ENCODE data around the gene FHIT.
A peak's percentile ranks its signal among the peaks of the same experiment; 100 is the strongest.

Gene FHIT

DNA sequence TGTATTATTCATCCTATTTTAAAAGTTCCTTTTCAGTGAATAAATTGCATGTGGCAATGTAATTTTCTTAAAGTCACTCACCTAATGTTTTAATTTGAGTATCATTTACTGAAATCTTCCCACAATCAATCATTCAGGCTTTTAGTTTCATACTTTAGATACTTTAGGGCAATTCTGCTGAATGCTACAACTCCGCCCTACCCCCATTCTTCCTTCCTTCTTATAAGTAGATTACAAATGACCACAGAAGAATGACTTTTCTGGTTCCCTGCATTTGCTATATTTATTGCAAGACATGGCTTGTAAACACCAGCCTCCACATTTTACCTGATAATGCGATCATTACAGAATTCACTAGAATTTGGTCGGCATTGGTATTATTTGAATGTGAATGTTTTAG is 1061.9 kb downstream of the FHIT start:
- H3K36me3 ChIP-seq (ENCODE audit: control insufficient read depth, low read length), result no peaks in the 10 kb centered on the region
- no peaks in the 10 kb centered on the region for H3K79me2 ChIP-seq (ENCODE audit: control insufficient read depth, low read length)
- no peaks in the 10 kb centered on the region for H3K27me3 ChIP-seq (ENCODE audit: control insufficient read depth, low read length)
- no peaks in the 10 kb centered on the region for H3K9me2 ChIP-seq (replicated peaks; ENCODE audit: control insufficient read depth, low read length)
- H3K27ac ChIP-seq (ENCODE audit: low read depth, low read length), result peak overlapping the region; percentile 42
- H3F3A ChIP-seq (ENCODE audit: control insufficient read depth, insufficient read depth), result no peaks in the 10 kb centered on the region
- no peaks in the 10 kb centered on the region for H3K9me3 ChIP-seq (ENCODE audit: control insufficient read depth, insufficient read depth, low read length)
- TF ChIP-seq EZH2phosphoT487 (IDR thresholded peaks at IDR 0.05; ENCODE audit: borderline replicate concordance, low read length) (no peak), CTCF (IDR thresholded peaks at IDR 0.05; ENCODE audit: low read depth, low read length, poor library complexity, severe bottlenecking) (no peak)
- no peaks in the 10 kb centered on the region for H4K20me1 ChIP-seq (ENCODE audit: control insufficient read depth, insufficient read depth, low read depth, low read length)
- peak overlapping the region; percentile 63 for H3K4me2 ChIP-seq (ENCODE audit: low read length)
- peak overlapping the region; percentile 48 for H3K4me3 ChIP-seq (ENCODE audit: low read length)
- peaks cover 28% of the 10 kb centered on the region for H3K4me1 ChIP-seq (ENCODE audit: control insufficient read depth, low read length)

DNA sequence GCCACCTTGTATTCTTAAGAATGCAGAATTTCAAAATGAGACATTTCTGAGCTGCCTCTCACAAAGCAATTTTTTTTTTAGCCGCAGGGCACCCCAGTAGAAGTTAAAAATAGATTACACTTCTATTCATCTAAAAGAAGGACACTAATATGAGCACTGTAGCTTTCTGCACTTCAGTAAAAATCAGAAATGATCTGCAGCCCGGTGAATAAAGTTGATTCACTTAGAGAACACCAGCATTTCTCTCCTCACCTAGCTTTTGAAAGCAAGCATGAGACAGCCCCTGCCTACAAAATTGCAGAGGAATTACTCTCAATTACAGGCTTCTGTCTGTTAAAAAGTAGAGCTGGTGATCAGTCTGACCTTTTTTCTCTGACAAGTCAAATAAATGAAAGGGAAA is 1062.4 kb downstream of the FHIT start:
- H3K79me2 ChIP-seq (ENCODE audit: control insufficient read depth, low read length), result no peaks in the 10 kb centered on the region
- H3F3A ChIP-seq (ENCODE audit: control insufficient read depth, insufficient read depth), result no peaks in the 10 kb centered on the region
- H3K4me2 ChIP-seq (ENCODE audit: low read length), result peak overlapping the region; percentile 63
- TF ChIP-seq EZH2phosphoT487 (IDR thresholded peaks at IDR 0.05; ENCODE audit: borderline replicate concordance, low read length), result no peak
- TF ChIP-seq CTCF (IDR thresholded peaks at IDR 0.05; ENCODE audit: low read depth, low read length, poor library complexity, severe bottlenecking), result no peak
- no peaks in the 10 kb centered on the region for H4K20me1 ChIP-seq (ENCODE audit: control insufficient read depth, insufficient read depth, low read depth, low read length)
- H3K27me3 ChIP-seq (ENCODE audit: control insufficient read depth, low read length), result no peaks in the 10 kb centered on the region
- peak overlapping the region; percentile 48 for H3K4me3 ChIP-seq (ENCODE audit: low read length)
- no peaks in the 10 kb centered on the region for H3K9me3 ChIP-seq (ENCODE audit: control insufficient read depth, insufficient read depth, low read length)
- no peaks in the 10 kb centered on the region for H3K36me3 ChIP-seq (ENCODE audit: control insufficient read depth, low read length)
- peak overlapping the region; percentile 42 for H3K27ac ChIP-seq (ENCODE audit: low read depth, low read length)
- peaks cover 28% of the 10 kb centered on the region for H3K4me1 ChIP-seq (ENCODE audit: control insufficient read depth, low read length)
- no peaks in the 10 kb centered on the region for H3K9me2 ChIP-seq (replicated peaks; ENCODE audit: control insufficient read depth, low read length)

- TF ChIP-seq EZH2phosphoT487 (IDR thresholded peaks at IDR 0.05; ENCODE audit: borderline replicate concordance, low read length) (no peak), CTCF (IDR thresholded peaks at IDR 0.05; ENCODE audit: low read depth, low read length, poor library complexity, severe bottlenecking) (no peak)
- H4K20me1 ChIP-seq (ENCODE audit: control insufficient read depth, insufficient read depth, low read depth, low read length), result no peaks in the 10 kb centered on the region
- H3K27me3 ChIP-seq (ENCODE audit: control insufficient read depth, low read length), result no peaks in the 10 kb centered on the region
- H3K36me3 ChIP-seq (ENCODE audit: control insufficient read depth, low read length), result no peaks in the 10 kb centered on the region
- peaks cover 28% of the 10 kb centered on the region for H3K4me1 ChIP-seq (ENCODE audit: control insufficient read depth, low read length)
- H3K9me3 ChIP-seq (ENCODE audit: control insufficient read depth, insufficient read depth, low read length), result no peaks in the 10 kb centered on the region
- H3K9me2 ChIP-seq (replicated peaks; ENCODE audit: control insufficient read depth, low read length), result no peaks in the 10 kb centered on the region
- no peak overlapping the region for H3K4me3 ChIP-seq (ENCODE audit: low read length)
- H3K27ac ChIP-seq (ENCODE audit: low read depth, low read length), result no peak overlapping the region
- no peak overlapping the region for H3K4me2 ChIP-seq (ENCODE audit: low read length)
- no peaks in the 10 kb centered on the region for H3F3A ChIP-seq (ENCODE audit: control insufficient read depth, insufficient read depth)
- H3K79me2 ChIP-seq (ENCODE audit: control insufficient read depth, low read length), result no peaks in the 10 kb centered on the region
These were observed 1063.9 kb downstream of the FHIT start for GRCh38 chr3:60187343-60187742.

- Histone ChIP-seq H3F3A (ENCODE audit: control insufficient read depth, insufficient read depth) (no peaks in the 10 kb centered on the region), H3K27ac (ENCODE audit: low read depth, low read length) (no peak overlapping the region), H3K4me2 (ENCODE audit: low read length) (no peak overlapping the region), H3K36me3 (ENCODE audit: control insufficient read depth, low read length) (no peaks in the 10 kb centered on the region), H3K79me2 (ENCODE audit: control insufficient read depth, low read length) (no peaks in the 10 kb centered on the region), H3K27me3 (ENCODE audit: control insufficient read depth, low read length) (no peaks in the 10 kb centered on the region), H3K9me3 (ENCODE audit: control insufficient read depth, insufficient read depth, low read length) (no peaks in the 10 kb centered on the region), H3K4me1 (ENCODE audit: control insufficient read depth, low read length) (peaks cover 28% of the 10 kb centered on the region), H3K4me3 (ENCODE audit: low read length) (no peak overlapping the region), H4K20me1 (ENCODE audit: control insufficient read depth, insufficient read depth, low read depth, low read length) (no peaks in the 10 kb centered on the region), H3K9me2 (replicated peaks; ENCODE audit: control insufficient read depth, low read length) (no peaks in the 10 kb centered on the region)
- TF ChIP-seq CTCF (IDR thresholded peaks at IDR 0.05; ENCODE audit: low read depth, low read length, poor library complexity, severe bottlenecking) (no peak), EZH2phosphoT487 (IDR thresholded peaks at IDR 0.05; ENCODE audit: borderline replicate concordance, low read length) (no peak)
These were observed 1064.9 kb downstream of the FHIT start for GRCh38 chr3:60186359-60186758.
